Uterus (tissue), 4 donors: ENCODE measurements around the gene TASOR2. TPM values are rescaled to one million over a fixed set of nuclear protein-coding genes. Genes with fewer than 3 reads are reported as not detected.

ENCODE experiments used
- DNase-seq, 2 donors: peaks; one replicate each; pipeline ENCODE4 v3.0.0-alpha.2; 2019 to 2020
- H3K27ac ChIP-seq, 2 donors: fragments of 200-600 bp; sonication (generic); 1 replicate in 1 of 2; 2 replicates in 1 of 2; pipeline ENCODE4 v1.5.1; 2016 to 2018
- H3K27me3 ChIP-seq, 2 donors: fragments of 200-600 bp; sonication (generic); one replicate each; pipeline ENCODE4 v1.5.1; 2018 to 2019; ENCODE audit warnings: control low read depth in 1 of 2
- H3K36me3 ChIP-seq, 2 donors: fragments of 200-600 bp; sonication (generic); one replicate each; pipeline ENCODE4 v1.5.1; 2019; ENCODE audit warnings: control low read depth in 1 of 2
- H3K4me1 ChIP-seq, 2 donors: fragments of 200-600 bp; sonication (generic); one replicate each; pipeline ENCODE4 v1.5.1; 2018 to 2019; ENCODE audit warnings: control low read depth in 1 of 2
- H3K4me3 ChIP-seq, 2 donors: fragments of 200-600 bp; sonication (generic); 1 replicate in 1 of 2; 2 replicates in 1 of 2; pipeline ENCODE4 v1.5.1; 2018 to 2019; ENCODE audit warnings: mild to moderate bottlenecking in 1 of 2
- H3K9me3 ChIP-seq, 2 donors: fragments of 200-600 bp; sonication (generic); one replicate each; pipeline ENCODE4 v1.5.1; 2019; ENCODE audit warnings: control low read depth in 1 of 2
- POLR2A ChIP-seq, 2 donors: fragments of 450-650 bp; IDR thresholded peaks; one replicate each; pipeline ENCODE4 v1.6.1; 2016; ENCODE audit warnings: antibody characterized with exemption in 2 of 2, mild to moderate bottlenecking in 1 of 2, moderate library complexity in 1 of 2
- intact Hi-C: fragments of 100-400 bp; cut with DNase I; formaldehyde crosslinking; loops from one replicate; pipeline ENCODE4 v1.15.1; 2023; ENCODE audit warnings: low total_unique reads
- total RNA-seq, 4 donors: library from RNA; depleted of rRNA in 3 of 4; stranded (reverse); fragments of >200 nt in 3 of 4; gene quantifications; one replicate each; pipeline versions ENCODE4 v1.1.0 to v1.2.4, GENCODE V29; 2014 to 2023
- TF ChIP-seq, protein P1 (sequence below), 4 experiments: fragments of 200-600 bp in 2 of 4; fragments of 450-650 bp in 2 of 4; sonication (generic) in 2 of 4; IDR thresholded peaks; one replicate each; pipeline ENCODE4 v1.5.1; 2016 to 2019; ENCODE audit warnings: antibody characterized with exemption in 4 of 4, mild to moderate bottlenecking in 2 of 4, moderate library complexity in 1 of 4
- donor health status: DM: yes; HTN: yes; CAD: no.

The TASOR2 gene
- total RNA-seq, 4 donors from 2014 or later, result 32.6 to 128 (median 75.1) TPM

DNA sequence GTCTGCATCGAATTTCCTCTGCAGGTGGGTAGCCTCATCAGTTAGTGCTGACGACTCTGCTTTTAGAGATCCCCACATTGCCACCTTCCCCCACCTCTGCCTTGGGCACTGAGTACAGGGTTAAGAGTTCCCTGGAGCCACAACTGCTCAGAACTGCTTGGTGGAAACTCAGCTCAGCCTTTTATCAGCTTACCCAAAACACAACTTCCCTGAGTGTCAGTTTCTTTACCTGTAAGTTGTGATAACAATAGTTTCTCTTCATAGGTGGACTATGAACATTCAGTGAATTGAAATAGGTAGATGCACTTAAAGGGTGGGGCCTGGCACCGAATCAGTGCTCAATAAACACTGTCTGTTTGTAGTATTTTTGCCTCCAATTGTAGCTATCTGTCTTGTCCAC is 29.5 kb upstream of the TASOR2 start:
- DNase-seq, result no peak
- no peaks in the 10 kb centered on the region for H3K9me3 ChIP-seq
- intact Hi-C loops, result no loop called here
- TF ChIP-seq, protein P1, sequence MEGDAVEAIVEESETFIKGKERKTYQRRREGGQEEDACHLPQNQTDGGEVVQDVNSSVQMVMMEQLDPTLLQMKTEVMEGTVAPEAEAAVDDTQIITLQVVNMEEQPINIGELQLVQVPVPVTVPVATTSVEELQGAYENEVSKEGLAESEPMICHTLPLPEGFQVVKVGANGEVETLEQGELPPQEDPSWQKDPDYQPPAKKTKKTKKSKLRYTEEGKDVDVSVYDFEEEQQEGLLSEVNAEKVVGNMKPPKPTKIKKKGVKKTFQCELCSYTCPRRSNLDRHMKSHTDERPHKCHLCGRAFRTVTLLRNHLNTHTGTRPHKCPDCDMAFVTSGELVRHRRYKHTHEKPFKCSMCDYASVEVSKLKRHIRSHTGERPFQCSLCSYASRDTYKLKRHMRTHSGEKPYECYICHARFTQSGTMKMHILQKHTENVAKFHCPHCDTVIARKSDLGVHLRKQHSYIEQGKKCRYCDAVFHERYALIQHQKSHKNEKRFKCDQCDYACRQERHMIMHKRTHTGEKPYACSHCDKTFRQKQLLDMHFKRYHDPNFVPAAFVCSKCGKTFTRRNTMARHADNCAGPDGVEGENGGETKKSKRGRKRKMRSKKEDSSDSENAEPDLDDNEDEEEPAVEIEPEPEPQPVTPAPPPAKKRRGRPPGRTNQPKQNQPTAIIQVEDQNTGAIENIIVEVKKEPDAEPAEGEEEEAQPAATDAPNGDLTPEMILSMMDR (IDR thresholded peaks at IDR 0.05), result no peak
- no peak for TF ChIP-seq POLR2A (IDR thresholded peaks at IDR 0.05)
- no peaks in the 10 kb centered on the region for H3K36me3 ChIP-seq
- no peak overlapping the region for H3K27ac ChIP-seq
- no peak overlapping the region for H3K4me3 ChIP-seq
- H3K27me3 ChIP-seq, result no peaks in the 10 kb centered on the region
- H3K4me1 ChIP-seq, result no peaks in the 10 kb centered on the region

GRCh38 chr10:5656737-5657579 is 27.7 kb upstream of the TASOR2 start:
- H3K27ac ChIP-seq, result no peak overlapping the region
- H3K27me3 ChIP-seq, result no peaks in the 10 kb centered on the region
- no peaks in the 10 kb centered on the region for H3K9me3 ChIP-seq
- TF ChIP-seq POLR2A (IDR thresholded peaks at IDR 0.05), result no peak
- TF ChIP-seq, protein P1 (IDR thresholded peaks at IDR 0.05), result no peak
- H3K4me3 ChIP-seq, result no peak overlapping the region
- H3K4me1 ChIP-seq, result no peaks in the 10 kb centered on the region
- intact Hi-C loops, result no loop called here
- no peak for DNase-seq
- H3K36me3 ChIP-seq, result no peaks in the 10 kb centered on the region

DNA sequence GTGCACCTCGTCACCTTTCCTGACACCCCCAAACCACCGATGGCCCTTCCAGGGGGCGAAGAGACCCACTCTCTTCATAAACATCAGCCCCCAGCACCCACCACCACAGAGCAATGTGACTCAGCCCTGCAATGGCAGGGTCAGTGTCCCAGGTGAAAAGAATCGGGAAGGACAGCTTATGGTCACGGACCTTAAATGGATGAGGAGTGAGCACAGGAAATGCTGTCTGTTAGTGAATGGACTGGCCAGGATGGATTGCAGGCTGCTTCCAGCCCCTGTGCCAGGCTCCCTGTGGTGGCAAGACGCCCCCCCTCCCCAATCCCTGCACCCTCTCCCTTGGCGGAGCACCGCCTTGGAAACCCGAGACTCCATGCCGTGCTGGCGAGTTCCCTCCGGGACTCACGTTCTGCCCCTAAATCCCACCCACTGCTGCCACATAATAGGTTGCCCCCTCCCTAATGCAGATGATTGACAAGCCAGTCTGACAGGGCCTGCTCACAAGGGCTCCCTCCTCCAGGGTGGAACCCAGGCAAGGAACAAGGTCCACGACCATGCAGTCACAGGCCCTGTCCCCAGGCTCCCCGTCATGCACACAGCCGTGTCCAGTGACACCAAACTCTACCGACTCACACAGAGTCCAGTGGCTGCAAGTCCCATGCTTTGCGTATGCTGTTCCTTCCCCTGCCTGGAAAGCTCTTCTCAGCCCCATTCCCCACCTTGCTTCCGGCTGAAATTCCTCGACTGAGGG is 25.6 kb upstream of the TASOR2 start:
- Histone ChIP-seq H3K9me3 (no peaks in the 10 kb centered on the region), H3K27ac (no peak overlapping the region), H3K36me3 (no peaks in the 10 kb centered on the region), H3K4me3 (no peak overlapping the region), H3K27me3 (no peaks in the 10 kb centered on the region), H3K4me1 (no peaks in the 10 kb centered on the region)
- TF ChIP-seq, protein P1 (IDR thresholded peaks at IDR 0.05), result no peak
- TF ChIP-seq POLR2A (IDR thresholded peaks at IDR 0.05), result no peak
- intact Hi-C loops, result no loop called here
- DNase-seq, result no peak

DNA sequence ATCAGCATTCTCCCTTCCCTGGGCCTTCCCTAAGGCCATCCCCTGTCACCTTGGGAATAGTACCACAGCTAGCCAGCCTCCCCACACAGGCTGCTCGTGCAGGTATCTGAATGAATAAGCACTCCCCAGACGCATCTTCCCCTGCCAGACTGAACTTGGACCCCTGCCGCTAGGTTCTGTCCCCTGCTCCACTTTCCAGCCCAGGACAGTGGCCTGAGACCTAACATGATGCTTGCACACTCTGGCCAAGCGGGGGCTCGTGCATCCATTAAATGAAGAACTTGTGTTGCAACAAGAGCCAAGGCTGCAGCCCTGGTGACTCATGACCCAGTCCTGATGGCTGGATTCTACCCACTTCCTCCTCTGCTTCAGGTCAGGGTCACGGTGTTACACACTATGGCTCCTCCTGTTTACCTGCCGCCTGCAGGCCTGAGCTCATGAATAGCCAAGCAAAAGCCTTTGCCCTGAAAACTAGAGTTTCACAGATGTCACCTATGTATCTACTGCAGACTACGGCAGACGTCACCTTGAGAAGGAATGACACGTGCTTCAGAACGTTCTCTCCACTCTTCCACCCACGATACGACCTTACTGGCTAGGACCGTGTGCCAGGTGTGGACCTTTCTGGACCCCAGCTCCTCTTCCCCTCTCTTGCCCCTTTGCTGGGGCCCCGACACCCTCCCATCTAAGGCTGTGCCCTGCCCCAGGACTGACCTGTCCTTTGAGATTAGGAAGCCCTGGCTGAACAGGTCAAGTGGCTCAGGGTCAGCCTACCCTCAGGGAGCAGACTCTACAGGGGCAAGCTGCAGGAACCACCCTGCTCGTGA is 24.7 kb upstream of the TASOR2 start:
- no peak overlapping the region for H3K4me3 ChIP-seq
- no peaks in the 10 kb centered on the region for H3K4me1 ChIP-seq
- no peaks in the 10 kb centered on the region for H3K36me3 ChIP-seq
- intact Hi-C loops, result no loop called here
- H3K27me3 ChIP-seq, result no peaks in the 10 kb centered on the region
- no peak overlapping the region for H3K27ac ChIP-seq
- TF ChIP-seq, protein P1 (IDR thresholded peaks at IDR 0.05), result no peak
- no peak for TF ChIP-seq POLR2A (IDR thresholded peaks at IDR 0.05)
- DNase-seq, result peak; percentile 46 to 52
- no peaks in the 10 kb centered on the region for H3K9me3 ChIP-seq
